ENCODE measurements around the gene SLC24A3. TPM values are rescaled to one million over a fixed set of nuclear protein-coding genes. Genes with fewer than 3 reads are reported as not detected.
A peak's percentile ranks its signal among the peaks of the same experiment; 100 is the strongest.

The SLC24A3 gene
- total RNA-seq, 1 donor from 2014 or later = 0.51 TPM

DNA sequence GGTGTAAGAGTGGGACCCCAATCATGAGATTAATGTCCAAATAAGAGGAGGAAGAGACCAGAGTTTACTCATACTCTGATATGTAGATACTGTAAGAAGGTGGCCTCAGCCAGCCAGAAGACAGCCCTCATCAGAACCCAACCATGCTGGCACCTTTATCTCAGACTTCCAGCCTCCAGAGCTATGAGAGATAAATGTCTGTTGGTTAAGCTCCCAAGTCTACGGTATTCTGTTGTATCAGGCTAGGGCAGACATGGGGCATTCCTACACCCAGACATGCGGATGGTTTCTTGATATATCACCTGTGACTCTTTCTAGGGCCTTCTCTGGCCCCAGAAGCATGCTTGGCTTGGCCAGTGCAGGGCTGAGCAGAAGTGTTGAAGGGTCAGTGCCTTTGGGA is 298.2 kb downstream of the SLC24A3 start:
- no peak overlapping the region for H3K27ac Mint-ChIP-seq (ENCODE audit: unreplicated experiment)
- H3K36me3 Mint-ChIP-seq (ENCODE audit: low read depth) = no peaks in the 10 kb centered on the region
- no peak for DNase-seq (ENCODE audit: low read depth, low spot score)
- H3K4me1 Mint-ChIP-seq = peaks cover 26% of the 10 kb centered on the region
- H3K27me3 Mint-ChIP-seq (ENCODE audit: low read depth) = peaks cover 3% of the 10 kb centered on the region
- no peak overlapping the region for H3K4me3 Mint-ChIP-seq
- TF ChIP-seq, protein P1, sequence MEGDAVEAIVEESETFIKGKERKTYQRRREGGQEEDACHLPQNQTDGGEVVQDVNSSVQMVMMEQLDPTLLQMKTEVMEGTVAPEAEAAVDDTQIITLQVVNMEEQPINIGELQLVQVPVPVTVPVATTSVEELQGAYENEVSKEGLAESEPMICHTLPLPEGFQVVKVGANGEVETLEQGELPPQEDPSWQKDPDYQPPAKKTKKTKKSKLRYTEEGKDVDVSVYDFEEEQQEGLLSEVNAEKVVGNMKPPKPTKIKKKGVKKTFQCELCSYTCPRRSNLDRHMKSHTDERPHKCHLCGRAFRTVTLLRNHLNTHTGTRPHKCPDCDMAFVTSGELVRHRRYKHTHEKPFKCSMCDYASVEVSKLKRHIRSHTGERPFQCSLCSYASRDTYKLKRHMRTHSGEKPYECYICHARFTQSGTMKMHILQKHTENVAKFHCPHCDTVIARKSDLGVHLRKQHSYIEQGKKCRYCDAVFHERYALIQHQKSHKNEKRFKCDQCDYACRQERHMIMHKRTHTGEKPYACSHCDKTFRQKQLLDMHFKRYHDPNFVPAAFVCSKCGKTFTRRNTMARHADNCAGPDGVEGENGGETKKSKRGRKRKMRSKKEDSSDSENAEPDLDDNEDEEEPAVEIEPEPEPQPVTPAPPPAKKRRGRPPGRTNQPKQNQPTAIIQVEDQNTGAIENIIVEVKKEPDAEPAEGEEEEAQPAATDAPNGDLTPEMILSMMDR (conservative IDR thresholded peaks at IDR 0.05) = no peak
- H3K9me3 Mint-ChIP-seq = peaks cover 3% of the 10 kb centered on the region

DNA sequence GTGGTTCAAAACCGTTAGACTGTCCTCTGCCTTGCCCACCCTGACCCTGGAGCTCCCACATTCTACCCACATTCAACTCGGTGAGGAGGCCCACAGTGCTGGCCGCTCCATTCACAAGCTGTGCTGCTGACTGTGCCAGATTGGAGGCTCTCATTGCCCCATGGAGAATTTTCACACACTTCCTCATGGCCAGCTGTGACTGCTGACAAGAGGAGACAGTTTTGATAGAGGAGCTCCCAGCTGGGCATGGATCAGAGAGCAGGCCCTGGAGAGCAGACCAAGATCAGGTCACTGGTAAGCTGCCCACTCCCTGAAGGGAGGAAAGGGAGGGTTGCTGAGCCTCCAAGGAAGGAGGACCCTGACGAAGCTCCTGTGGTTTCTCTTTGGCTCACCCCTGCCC is 299.5 kb downstream of the SLC24A3 start:
- TF ChIP-seq, protein P1 (conservative IDR thresholded peaks at IDR 0.05) = no peak
- Mint-ChIP-seq H3K9me3 (peaks cover 3% of the 10 kb centered on the region), H3K27ac (ENCODE audit: unreplicated experiment) (no peak overlapping the region), H3K36me3 (ENCODE audit: low read depth) (no peaks in the 10 kb centered on the region), H3K27me3 (ENCODE audit: low read depth) (peaks cover 3% of the 10 kb centered on the region), H3K4me3 (no peak overlapping the region), H3K4me1 (peaks cover 26% of the 10 kb centered on the region)
- DNase-seq (ENCODE audit: low read depth, low spot score) = no peak

- TF ChIP-seq, protein P1 (conservative IDR thresholded peaks at IDR 0.05) = no peak
- no peaks in the 10 kb centered on the region for H3K36me3 Mint-ChIP-seq (ENCODE audit: low read depth)
- H3K27me3 Mint-ChIP-seq (ENCODE audit: low read depth) = peaks cover 3% of the 10 kb centered on the region
- peak overlapping the region; percentile 3 for H3K27ac Mint-ChIP-seq (ENCODE audit: unreplicated experiment)
- DNase-seq (ENCODE audit: low read depth, low spot score) = no peak
- H3K9me3 Mint-ChIP-seq = peaks cover 3% of the 10 kb centered on the region
- no peak overlapping the region for H3K4me3 Mint-ChIP-seq
- H3K4me1 Mint-ChIP-seq = peaks cover 23% of the 10 kb centered on the region
Observed at GRCh38 chr20:19512886-19513677, 300.6 kb downstream of the SLC24A3 start.

GRCh38 chr20:19515074-19515473 is 302.6 kb downstream of the SLC24A3 start:
- Mint-ChIP-seq H3K9me3 (peaks cover 3% of the 10 kb centered on the region), H3K36me3 (ENCODE audit: low read depth) (no peaks in the 10 kb centered on the region), H3K4me1 (peaks cover 18% of the 10 kb centered on the region), H3K4me3 (no peak overlapping the region), H3K27ac (ENCODE audit: unreplicated experiment) (no peak overlapping the region), H3K27me3 (ENCODE audit: low read depth) (peaks cover 4% of the 10 kb centered on the region)
- no peak for DNase-seq (ENCODE audit: low read depth, low spot score)
- TF ChIP-seq, protein P1 (conservative IDR thresholded peaks at IDR 0.05) = no peak

- Mint-ChIP-seq H3K27me3 (ENCODE audit: low read depth) (peaks cover 15% of the 10 kb centered on the region), H3K4me3 (no peak overlapping the region), H3K27ac (ENCODE audit: unreplicated experiment) (no peak overlapping the region), H3K36me3 (ENCODE audit: low read depth) (no peaks in the 10 kb centered on the region), H3K4me1 (no peaks in the 10 kb centered on the region), H3K9me3 (peaks cover 2% of the 10 kb centered on the region)
- no peak for DNase-seq (ENCODE audit: low read depth, low spot score)
- TF ChIP-seq, protein P1 (conservative IDR thresholded peaks at IDR 0.05) = no peak
Observed at GRCh38 chr20:19519466-19519865, 307.0 kb downstream of the SLC24A3 start.
